Measurements from ENCODE around the gene ADGB.
"Not testable (repeated sequence)": the region's sequence is repeated elsewhere in the genome, so short reads cannot be mapped to it uniquely, and the experiment has no call there.

ADGB gene

DNA sequence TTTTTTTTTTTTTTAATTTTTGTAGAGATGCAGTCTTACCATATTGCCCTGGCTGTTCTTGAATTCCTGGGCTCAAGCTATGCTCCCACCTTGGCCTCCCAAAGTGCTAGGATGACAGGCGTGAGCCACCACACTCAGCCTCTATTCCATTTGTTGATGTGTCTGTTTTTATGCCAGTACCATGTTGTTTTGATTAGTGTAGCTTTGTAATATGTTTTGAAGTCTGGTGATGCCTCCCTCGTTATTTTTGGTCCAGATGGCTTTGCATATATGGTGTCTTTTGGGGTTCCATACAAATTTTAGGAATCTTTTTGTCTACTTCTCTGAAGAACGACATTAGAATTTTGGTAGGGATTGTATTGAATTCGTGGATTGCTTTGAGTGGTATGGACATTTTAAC, 193.2 kb downstream of the ADGB start:
- CTCF ChIA-PET = interaction anchor here (1.3 kb wide), 1 partner anchor 14 kb away, joined by 3 read pairs; no protein-coding TSS in a partner anchor

DNA sequence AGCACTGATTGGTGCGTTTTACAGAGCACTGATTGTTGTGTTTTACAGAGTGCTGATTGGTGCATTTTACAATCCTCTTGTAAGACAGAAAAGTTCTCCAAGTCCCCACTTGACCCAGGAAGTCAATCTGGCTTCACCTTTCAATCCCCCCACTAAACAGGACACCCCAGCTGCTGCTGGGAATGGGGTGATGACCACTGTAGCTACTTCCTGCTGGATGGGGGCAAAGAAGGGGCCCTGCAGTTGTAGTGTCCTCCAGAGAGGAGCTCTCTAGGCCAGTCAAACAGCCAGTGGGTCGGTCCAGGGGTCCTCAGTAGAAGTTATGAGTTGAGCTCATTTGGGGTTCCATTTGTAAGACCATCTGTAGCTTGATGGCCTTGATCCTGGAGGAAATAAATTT, 194.4 kb downstream of the ADGB start:
- H3K36me3 ChIP-seq (ENCODE audit: control insufficient read depth in 4 of 4, insufficient read depth in 4 of 4, low read length in 3 of 4); H3K4me3 ChIP-seq (ENCODE audit: control insufficient read depth in 1 of 7, extremely low read depth in 1 of 7, insufficient read depth in 4 of 7, low read depth in 2 of 7, low read length in 6 of 7); H3K27ac ChIP-seq (ENCODE audit: insufficient read depth in 1 of 2, low read depth in 1 of 2, low read length in 2 of 2, poor library complexity in 1 of 2, severe bottlenecking in 2 of 2); H3K9me3 ChIP-seq (ENCODE audit: control extremely low read depth in 1 of 5, control insufficient read depth in 4 of 5, insufficient read depth in 2 of 5, low read depth in 1 of 5, low read length in 4 of 5); POLR2A ChIA-PET; DNase-seq; H3K27me3 ChIP-seq (replicated peaks in 2 of 5; ENCODE audit: control insufficient read depth in 4 of 5, insufficient read depth in 5 of 5, low read length in 4 of 5); H3K4me1 ChIP-seq (ENCODE audit: control extremely low read depth in 1 of 4, control insufficient read depth in 4 of 4, insufficient read depth in 4 of 4, low read length in 3 of 4): not testable (repeated sequence)
- CTCF ChIA-PET = interaction anchor here (0.9 to 1.0 kb wide), 2 partner anchors 8 to 17 kb away, joined by 3 read pairs; no protein-coding TSS in a partner anchor
- WGBS (ENCODE audit: insufficient coverage) = 100% methylated on average over 1 of the region's 2 CpGs

More for the DNA sequence above, 193.2 kb downstream of the ADGB start:
- H3K27me3 ChIP-seq (replicated peaks in 2 of 5; ENCODE audit: control insufficient read depth in 4 of 5, insufficient read depth in 5 of 5, low read length in 4 of 5) = no peaks in the 10 kb centered on the region
- H3K4me1 ChIP-seq (ENCODE audit: control extremely low read depth in 1 of 4, control insufficient read depth in 4 of 4, insufficient read depth in 4 of 4, low read length in 3 of 4) = peaks cover 0 to 4% (median 1%) of the 10 kb centered on the region in 4 experiments
- H3K4me3 ChIP-seq (ENCODE audit: control insufficient read depth in 1 of 7, extremely low read depth in 1 of 7, insufficient read depth in 4 of 7, low read depth in 2 of 7, low read length in 6 of 7) = no peak overlapping the region
- H3K27ac ChIP-seq (ENCODE audit: insufficient read depth in 1 of 2, low read depth in 1 of 2, low read length in 2 of 2, poor library complexity in 1 of 2, severe bottlenecking in 2 of 2) = no peak overlapping the region
- no peaks in the 10 kb centered on the region for H3K36me3 ChIP-seq (ENCODE audit: control insufficient read depth in 4 of 4, insufficient read depth in 4 of 4, low read length in 3 of 4)
- POLR2A ChIA-PET = no interaction called here
- WGBS (ENCODE audit: insufficient coverage) = no CpG with 5 or more reads among the region's 4 CpGs
- H3K9me3 ChIP-seq (ENCODE audit: control extremely low read depth in 1 of 5, control insufficient read depth in 4 of 5, insufficient read depth in 2 of 5, low read depth in 1 of 5, low read length in 4 of 5) = peaks cover 0 to 9% (median 7%) of the 10 kb centered on the region in 5 experiments
- DNase-seq = no peak

- ChIA-PET CTCF (interaction anchor here (0.7 to 1.3 kb wide), 2 partner anchors 14 to 19 kb away, joined by 3 read pairs; no protein-coding TSS in a partner anchor), POLR2A (no interaction called here)
- H3K4me3 ChIP-seq (ENCODE audit: control insufficient read depth in 1 of 7, extremely low read depth in 1 of 7, insufficient read depth in 4 of 7, low read depth in 2 of 7, low read length in 6 of 7) = no peak overlapping the region
- H3K4me1 ChIP-seq (ENCODE audit: control extremely low read depth in 1 of 4, control insufficient read depth in 4 of 4, insufficient read depth in 4 of 4, low read length in 3 of 4) = no peaks in the 10 kb centered on the region
- no peak overlapping the region for H3K27ac ChIP-seq (ENCODE audit: insufficient read depth in 1 of 2, low read depth in 1 of 2, low read length in 2 of 2, poor library complexity in 1 of 2, severe bottlenecking in 2 of 2)
- no peaks in the 10 kb centered on the region for H3K27me3 ChIP-seq (replicated peaks in 2 of 5; ENCODE audit: control insufficient read depth in 4 of 5, insufficient read depth in 5 of 5, low read length in 4 of 5)
- WGBS (ENCODE audit: insufficient coverage) = no CpG with 5 or more reads among the region's 1 CpG
- peaks cover 0 to 9% (median 7%) of the 10 kb centered on the region in 5 experiments for H3K9me3 ChIP-seq (ENCODE audit: control extremely low read depth in 1 of 5, control insufficient read depth in 4 of 5, insufficient read depth in 2 of 5, low read depth in 1 of 5, low read length in 4 of 5)
- no peaks in the 10 kb centered on the region for H3K36me3 ChIP-seq (ENCODE audit: control insufficient read depth in 4 of 4, insufficient read depth in 4 of 4, low read length in 3 of 4)
- DNase-seq = no peak
Observed at GRCh38 chr6:146795479-146796133, 196.8 kb downstream of the ADGB start.

- H3K27me3 ChIP-seq (replicated peaks in 2 of 5; ENCODE audit: control insufficient read depth in 4 of 5, insufficient read depth in 5 of 5, low read length in 4 of 5); H3K9me3 ChIP-seq (ENCODE audit: control extremely low read depth in 1 of 5, control insufficient read depth in 4 of 5, insufficient read depth in 2 of 5, low read depth in 1 of 5, low read length in 4 of 5); H3K27ac ChIP-seq (ENCODE audit: insufficient read depth in 1 of 2, low read depth in 1 of 2, low read length in 2 of 2, poor library complexity in 1 of 2, severe bottlenecking in 2 of 2); POLR2A ChIA-PET; H3K36me3 ChIP-seq (ENCODE audit: control insufficient read depth in 4 of 4, insufficient read depth in 4 of 4, low read length in 3 of 4); H3K4me1 ChIP-seq (ENCODE audit: control extremely low read depth in 1 of 4, control insufficient read depth in 4 of 4, insufficient read depth in 4 of 4, low read length in 3 of 4); DNase-seq: not testable (repeated sequence)
- peak overlapping the region in 1 of 7 experiments; percentile 42 for H3K4me3 ChIP-seq (ENCODE audit: control insufficient read depth in 1 of 7, extremely low read depth in 1 of 7, insufficient read depth in 4 of 7, low read depth in 2 of 7, low read length in 6 of 7)
- CTCF ChIA-PET = interaction anchor here (1.7 kb wide), 1 partner anchor 18 kb away, joined by 3 read pairs; no protein-coding TSS in a partner anchor
- WGBS (ENCODE audit: insufficient coverage) = no CpG with 5 or more reads among the region's 3 CpGs
Observed at GRCh38 chr6:146803167-146803566, 204.4 kb downstream of the ADGB start.

DNA sequence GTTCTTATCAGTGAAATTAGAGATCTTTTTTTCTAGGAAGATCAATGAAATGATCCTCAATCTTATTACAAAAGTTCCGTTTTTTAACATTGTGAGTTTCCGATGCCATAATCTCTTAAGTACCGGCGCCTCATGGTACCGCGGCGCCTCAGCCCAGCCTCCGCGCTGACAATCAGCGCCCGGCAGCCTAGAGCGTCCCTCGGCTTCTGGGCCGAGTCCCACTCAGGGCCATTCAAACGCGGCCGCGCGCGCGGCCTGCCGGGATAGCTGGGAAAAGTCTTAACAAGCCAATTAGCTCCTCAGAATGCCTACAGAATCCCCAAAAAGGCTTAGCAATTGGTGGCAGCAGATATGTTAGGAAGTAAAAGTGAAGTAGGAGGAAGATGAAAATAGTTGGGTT, 204.8 kb downstream of the ADGB start:
- Histone ChIP-seq H3K9me3 (ENCODE audit: control extremely low read depth in 1 of 5, control insufficient read depth in 4 of 5, insufficient read depth in 2 of 5, low read depth in 1 of 5, low read length in 4 of 5) (peaks cover 0 to 4% (median 0%) of the 10 kb centered on the region in 5 experiments), H3K27ac (ENCODE audit: insufficient read depth in 1 of 2, low read depth in 1 of 2, low read length in 2 of 2, poor library complexity in 1 of 2, severe bottlenecking in 2 of 2) (no peak overlapping the region), H3K36me3 (ENCODE audit: control insufficient read depth in 4 of 4, insufficient read depth in 4 of 4, low read length in 3 of 4) (no peaks in the 10 kb centered on the region), H3K27me3 (replicated peaks in 2 of 5; ENCODE audit: control insufficient read depth in 4 of 5, insufficient read depth in 5 of 5, low read length in 4 of 5) (no peaks in the 10 kb centered on the region), H3K4me3 (ENCODE audit: control insufficient read depth in 1 of 7, extremely low read depth in 1 of 7, insufficient read depth in 4 of 7, low read depth in 2 of 7, low read length in 6 of 7) (peak overlapping the region in 2 of 7 experiments; percentile 33 to 42), H3K4me1 (ENCODE audit: control extremely low read depth in 1 of 4, control insufficient read depth in 4 of 4, insufficient read depth in 4 of 4, low read length in 3 of 4) (no peaks in the 10 kb centered on the region)
- DNase-seq = no peak
- ChIA-PET POLR2A (no interaction called here), CTCF (interaction anchor here (1.7 kb wide), 1 partner anchor 18 kb away, joined by 3 read pairs; no protein-coding TSS in a partner anchor)
- 67% methylated on average over 17 of the region's 22 CpGs for WGBS (ENCODE audit: insufficient coverage)

DNA sequence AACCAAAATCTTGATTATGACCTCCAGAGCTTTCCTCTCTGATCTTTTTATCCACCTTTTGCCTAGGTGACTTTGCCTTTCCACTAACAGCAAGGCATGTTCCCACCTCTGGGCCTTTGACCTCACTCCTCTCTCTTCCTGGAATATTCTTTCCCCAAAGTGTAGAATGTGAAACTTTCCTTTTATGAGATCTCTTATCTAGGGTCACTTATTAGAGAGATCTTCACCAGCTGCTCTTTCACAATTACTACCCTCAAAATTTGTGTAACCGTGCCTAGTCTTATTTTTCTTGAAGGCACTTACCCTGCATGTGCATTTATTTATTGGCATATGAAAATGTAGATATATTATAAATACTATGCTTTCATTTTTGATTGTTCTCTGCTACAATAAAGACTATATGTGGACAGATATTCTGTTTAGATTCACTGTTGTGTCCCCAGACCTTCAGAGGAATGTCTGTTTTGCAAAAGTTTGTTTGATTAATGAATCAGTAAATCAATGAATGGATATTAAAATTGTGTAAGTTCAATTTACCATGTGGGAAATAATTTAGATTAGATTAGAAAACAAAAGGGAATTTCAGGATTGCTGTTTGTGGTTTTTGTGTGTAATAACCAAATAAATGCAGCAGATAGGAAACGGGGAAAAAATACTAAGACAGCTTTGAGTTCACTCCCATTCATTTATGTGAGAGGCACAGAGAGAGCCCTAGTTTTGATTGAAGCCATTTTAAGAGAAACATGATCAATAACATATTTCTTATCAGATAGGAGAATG, 207.0 kb downstream of the ADGB start:
- Histone ChIP-seq H3K27ac (ENCODE audit: insufficient read depth in 1 of 2, low read depth in 1 of 2, low read length in 2 of 2, poor library complexity in 1 of 2, severe bottlenecking in 2 of 2) (no peak overlapping the region), H3K4me1 (ENCODE audit: control extremely low read depth in 1 of 4, control insufficient read depth in 4 of 4, insufficient read depth in 4 of 4, low read length in 3 of 4) (no peaks in the 10 kb centered on the region), H3K4me3 (ENCODE audit: control insufficient read depth in 1 of 7, extremely low read depth in 1 of 7, insufficient read depth in 4 of 7, low read depth in 2 of 7, low read length in 6 of 7) (no peak overlapping the region), H3K27me3 (replicated peaks in 2 of 5; ENCODE audit: control insufficient read depth in 4 of 5, insufficient read depth in 5 of 5, low read length in 4 of 5) (no peaks in the 10 kb centered on the region), H3K36me3 (ENCODE audit: control insufficient read depth in 4 of 4, insufficient read depth in 4 of 4, low read length in 3 of 4) (no peaks in the 10 kb centered on the region), H3K9me3 (ENCODE audit: control extremely low read depth in 1 of 5, control insufficient read depth in 4 of 5, insufficient read depth in 2 of 5, low read depth in 1 of 5, low read length in 4 of 5) (peaks cover 0 to 4% (median 0%) of the 10 kb centered on the region in 5 experiments)
- POLR2A ChIA-PET = no interaction called here
- no CpG with 5 or more reads among the region's 2 CpGs for WGBS (ENCODE audit: insufficient coverage)
- DNase-seq = no peak
- CTCF ChIA-PET = interaction anchor here (1.2 kb wide), 1 partner anchor 14 kb away, joined by 3 read pairs; no protein-coding TSS in a partner anchor

GRCh38 chr6:146809014-146809413, 210.2 kb downstream of the ADGB start:
- H3K27ac ChIP-seq (ENCODE audit: insufficient read depth in 1 of 2, low read depth in 1 of 2, low read length in 2 of 2, poor library complexity in 1 of 2, severe bottlenecking in 2 of 2); DNase-seq; H3K27me3 ChIP-seq (replicated peaks in 2 of 5; ENCODE audit: control insufficient read depth in 4 of 5, insufficient read depth in 5 of 5, low read length in 4 of 5); POLR2A ChIA-PET; H3K9me3 ChIP-seq (ENCODE audit: control extremely low read depth in 1 of 5, control insufficient read depth in 4 of 5, insufficient read depth in 2 of 5, low read depth in 1 of 5, low read length in 4 of 5); H3K36me3 ChIP-seq (ENCODE audit: control insufficient read depth in 4 of 4, insufficient read depth in 4 of 4, low read length in 3 of 4); H3K4me3 ChIP-seq (ENCODE audit: control insufficient read depth in 1 of 7, extremely low read depth in 1 of 7, insufficient read depth in 4 of 7, low read depth in 2 of 7, low read length in 6 of 7); CTCF ChIA-PET; H3K4me1 ChIP-seq (ENCODE audit: control extremely low read depth in 1 of 4, control insufficient read depth in 4 of 4, insufficient read depth in 4 of 4, low read length in 3 of 4): not testable (repeated sequence)
- 95% methylated on average over 9 of the region's 9 CpGs for WGBS (ENCODE audit: insufficient coverage)
